Hindlimb muscle (tissue), 1 donor: ENCODE data around the gene DNAH7. TPM values are rescaled to one million over a fixed set of nuclear protein-coding genes. Genes with fewer than 3 reads are reported as not detected.
"Not testable (repeated sequence)": the region's sequence is repeated elsewhere in the genome, so short reads cannot be mapped to it uniquely, and the experiment has no call there.

Source experiments
- DNase-seq: peaks from one replicate; pipeline ENCODE4 v3.0.0-alpha.2; 2013
- polyA plus RNA-seq: library from polyadenylated mRNA; unstranded; fragments of 120-200 nt; gene quantifications from one replicate; pipeline ENCODE4 v1.2.1, GENCODE V29; 2013; ENCODE audit not compliant: insufficient read length

DNAH7 gene
- polyA plus RNA-seq, 1 donor = 0.28 TPM

- DNase-seq = no peak
These were observed 358.5 kb downstream of the DNAH7 start for GRCh38 chr2:195709901-195710806.

DNA sequence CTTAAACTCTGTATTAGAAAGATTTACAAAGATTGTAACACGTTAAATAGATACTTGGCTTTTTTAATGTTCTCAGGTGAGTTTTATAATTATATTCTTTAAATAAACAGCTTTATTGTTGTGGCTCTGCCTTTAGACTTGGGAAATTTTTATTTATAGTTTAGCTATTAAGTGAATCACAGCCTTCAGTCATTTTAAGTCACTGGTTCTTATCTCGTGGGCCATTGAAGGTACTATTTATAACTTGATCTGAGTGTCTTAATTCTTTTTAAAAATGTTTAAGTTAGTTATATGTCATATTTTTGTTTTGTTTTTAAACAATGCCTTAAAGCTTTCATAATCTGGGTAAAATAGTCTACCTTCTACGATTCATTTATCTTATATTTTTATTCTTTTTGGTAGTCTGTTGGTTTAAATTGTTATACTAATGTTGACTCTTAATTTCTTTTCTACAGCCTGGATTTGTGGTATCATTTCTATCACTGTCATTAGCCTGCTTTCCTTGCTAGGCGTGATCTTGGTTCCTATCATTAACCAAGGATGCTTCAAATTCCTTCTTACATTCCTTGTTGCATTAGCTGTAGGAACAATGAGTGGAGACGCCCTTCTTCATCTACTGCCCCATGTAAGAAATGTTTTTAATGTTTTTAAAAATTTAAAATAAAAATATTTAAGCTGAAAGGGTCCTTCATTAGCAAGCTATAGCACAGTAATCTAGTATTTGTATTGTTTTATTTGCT is 362.3 kb downstream of the DNAH7 start:
- DNase-seq = no peak

GRCh38 chr2:195700480-195700879 is 368.2 kb downstream of the DNAH7 start:
- no peak for DNase-seq

- no peak for DNase-seq
These were observed 370.9 kb downstream of the DNAH7 start for GRCh38 chr2:195697681-195698220.

GRCh38 chr2:195696012-195696411 is 372.6 kb downstream of the DNAH7 start:
- DNase-seq = no peak

GRCh38 chr2:195695002-195695631 is 373.5 kb downstream of the DNAH7 start:
- DNase-seq = no peak

GRCh38 chr2:195694553-195694952 is 374.1 kb downstream of the DNAH7 start:
- DNase-seq = no peak

DNA sequence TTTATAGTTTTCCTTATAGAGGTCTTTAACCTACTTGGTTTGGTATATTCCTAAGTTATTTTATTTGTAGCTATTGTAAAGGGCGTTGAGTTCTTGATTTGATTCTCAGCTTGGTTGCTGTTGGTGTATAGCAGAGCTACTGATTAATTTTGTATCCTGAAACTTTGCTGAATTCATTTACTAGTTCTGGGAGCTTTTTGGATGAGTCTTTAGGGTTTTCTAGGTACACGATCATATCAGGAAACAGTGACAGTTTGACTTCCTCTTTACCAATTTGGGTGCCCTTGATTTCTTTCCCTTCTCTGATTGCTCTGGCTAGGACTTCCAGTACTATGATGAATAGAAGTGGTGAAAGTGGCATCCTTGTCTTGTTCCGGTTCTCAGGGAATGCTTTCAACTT is 376.1 kb downstream of the DNAH7 start:
- DNase-seq = not testable (repeated sequence)

Other genes starting within 250 kb of the DNAH7 start
- gene STK17B, start 102.7 kb upstream of the DNAH7 start, polyA plus RNA-seq = 4.7 TPM